Neural progenitor cell (in vitro differentiated cells): ENCODE measurements around the gene SMARCA4. TPM values are rescaled to one million over a fixed set of nuclear protein-coding genes. Genes with fewer than 3 reads are reported as not detected.

Source experiments
- DNase-seq: peaks from one replicate; pipeline ENCODE4 v3.0.0-alpha.2; 2016; ENCODE audit warnings: low spot score
- H2AFZ ChIP-seq: fragments of 200-600 bp; sonication (generic); replicated peaks from 2 replicates; pipeline ENCODE4 v1.6.1; 2016; ENCODE audit warnings: antibody characterized with exemption
- H3F3A ChIP-seq: fragments of 200-600 bp; sonication (generic); 2 replicates; pipeline ENCODE4 v1.6.1; 2016; ENCODE audit warnings: antibody characterized with exemption, low read depth
- H3K27ac ChIP-seq: fragments of 200-600 bp; sonication (generic); 2 replicates; pipeline ENCODE4 v1.5.1; 2016; ENCODE audit warnings: mild to moderate bottlenecking
- H3K27me3 ChIP-seq: fragments of 200-600 bp; sonication (generic); 2 replicates; pipeline ENCODE4 v1.6.1; 2016; ENCODE audit warnings: mild to moderate bottlenecking, moderate library complexity
- H3K36me3 ChIP-seq: fragments of 200-600 bp; sonication (generic); 2 replicates; pipeline ENCODE4 v1.5.1; 2016
- H3K4me1 ChIP-seq: fragments of 200-600 bp; sonication (generic); 2 replicates; pipeline ENCODE4 v1.6.1; 2016; ENCODE audit warnings: mixed run types
- H3K4me2 ChIP-seq: fragments of 200-600 bp; sonication (generic); 2 replicates; pipeline ENCODE4 v1.6.1; 2016
- H3K4me3 ChIP-seq: fragments of 200-600 bp; sonication (generic); 2 replicates; pipeline ENCODE4 v1.5.1; 2016
- H3K79me2 ChIP-seq: fragments of 200-600 bp; sonication (generic); 2 replicates; pipeline ENCODE4 v1.6.1; 2016; ENCODE audit warnings: low read depth
- H3K9ac ChIP-seq: fragments of 200-600 bp; sonication (generic); 2 replicates; pipeline ENCODE4 v1.6.1; 2016
- H3K9me3 ChIP-seq: fragments of 200-600 bp; sonication (generic); 2 replicates; pipeline ENCODE4 v1.5.1; 2016; ENCODE audit warnings: low read depth
- H4K20me1 ChIP-seq: fragments of 200-600 bp; sonication (generic); 2 replicates; pipeline ENCODE4 v1.6.1; 2016; ENCODE audit warnings: low read depth
- H3K27ac Mint-ChIP-seq: 3 replicates; pipeline ENCODE4 v1.8.0; 2021; ENCODE audit warnings: mixed read lengths
- H3K27me3 Mint-ChIP-seq: 2 replicates; pipeline ENCODE4 v1.8.0; 2022; ENCODE audit warnings: low read depth, mild to moderate bottlenecking, inconsistent platforms, moderate library complexity, mixed read lengths; ENCODE audit not compliant: insufficient read depth
- H3K36me3 Mint-ChIP-seq: 3 replicates; pipeline ENCODE4 v1.8.0; 2021; ENCODE audit warnings: mixed read lengths
- H3K4me1 Mint-ChIP-seq: 3 replicates; pipeline ENCODE4 v1.8.0; 2021; ENCODE audit warnings: mixed read lengths
- H3K4me3 Mint-ChIP-seq: 3 replicates; pipeline ENCODE4 v1.8.0; 2021; ENCODE audit warnings: mild to moderate bottlenecking, moderate library complexity, mixed read lengths
- H3K9me3 Mint-ChIP-seq: 3 replicates; pipeline ENCODE4 v1.8.0; 2020; ENCODE audit warnings: mixed read lengths
- CTCF ChIP-seq: fragments of 200-600 bp; sonication (generic); IDR thresholded peaks from 2 replicates; pipeline ENCODE4 v1.5.1; 2017; ENCODE audit warnings: antibody characterized with exemption, mild to moderate bottlenecking
- EZH2 ChIP-seq: fragments of 200-600 bp; sonication (generic); IDR thresholded peaks from 2 replicates; pipeline ENCODE4 v1.6.1; 2017; ENCODE audit warnings: antibody characterized with exemption, mild to moderate bottlenecking, moderate library complexity
- EZH2phosphoT487 ChIP-seq: fragments of 200-600 bp; sonication (generic); IDR thresholded peaks from 2 replicates; pipeline ENCODE4 v1.6.1; 2017; ENCODE audit warnings: antibody characterized with exemption
- total RNA-seq: library from RNA; depleted of rRNA; stranded (reverse); fragments of >200 nt; gene quantifications from 2 replicates; pipeline ENCODE4 v1.2.3, GENCODE V29; 2015; ENCODE audit warnings: low replicate concordance

Gene SMARCA4
- total RNA-seq, 1 donor from 2014 or later, result 169 TPM

- no peak for DNase-seq
- H3F3A ChIP-seq, result no peaks in the 10 kb centered on the region
- H3K9me3 ChIP-seq, result no peaks in the 10 kb centered on the region
- H3K4me2 ChIP-seq, result no peak overlapping the region
- peaks cover 7% of the 10 kb centered on the region for H4K20me1 ChIP-seq
- H3K27me3 ChIP-seq, result no peaks in the 10 kb centered on the region
- H2AFZ ChIP-seq, result no peak overlapping the region
- H3K36me3 ChIP-seq, result no peaks in the 10 kb centered on the region
- no peaks in the 10 kb centered on the region for H3K4me1 ChIP-seq
- peaks cover 41% of the 10 kb centered on the region for H3K36me3 Mint-ChIP-seq
- no peaks in the 10 kb centered on the region for H3K4me1 Mint-ChIP-seq
- H3K9ac ChIP-seq, result no peak overlapping the region
- TF ChIP-seq CTCF (no peak), EZH2 (no peak)
- H3K27ac ChIP-seq, result no peak overlapping the region
- H3K4me3 Mint-ChIP-seq, result no peak overlapping the region
- H3K27me3 Mint-ChIP-seq, result peaks cover 10% of the 10 kb centered on the region
- H3K9me3 Mint-ChIP-seq, result no peaks in the 10 kb centered on the region
- H3K27ac Mint-ChIP-seq, result no peak overlapping the region
- no peak overlapping the region for H3K4me3 ChIP-seq
- H3K79me2 ChIP-seq, result no peaks in the 10 kb centered on the region
These were observed 60.9 kb downstream of the SMARCA4 start for GRCh38 chr19:11021760-11022144.

GRCh38 chr19:11023016-11023415 lies 62.2 kb downstream of the SMARCA4 start:
- Histone ChIP-seq H3K4me3 (no peak overlapping the region), H3F3A (no peaks in the 10 kb centered on the region), H3K36me3 (no peaks in the 10 kb centered on the region), H2AFZ (no peak overlapping the region), H3K9ac (no peak overlapping the region), H3K79me2 (no peaks in the 10 kb centered on the region), H3K4me2 (no peak overlapping the region), H4K20me1 (peaks cover 14% of the 10 kb centered on the region), H3K4me1 (no peaks in the 10 kb centered on the region), H3K27ac (no peak overlapping the region), H3K27me3 (no peaks in the 10 kb centered on the region), H3K9me3 (no peaks in the 10 kb centered on the region)
- DNase-seq, result no peak
- Mint-ChIP-seq H3K4me1 (no peaks in the 10 kb centered on the region), H3K4me3 (no peak overlapping the region), H3K27ac (no peak overlapping the region), H3K9me3 (no peaks in the 10 kb centered on the region), H3K27me3 (peaks cover 14% of the 10 kb centered on the region), H3K36me3 (peaks cover 39% of the 10 kb centered on the region)
- no peak for TF ChIP-seq EZH2
- no peak for TF ChIP-seq EZH2phosphoT487
- no peak for TF ChIP-seq CTCF

GRCh38 chr19:11023710-11024109 lies 62.9 kb downstream of the SMARCA4 start:
- peaks cover 14% of the 10 kb centered on the region for H4K20me1 ChIP-seq
- no peak overlapping the region for H3K9ac ChIP-seq
- Mint-ChIP-seq H3K4me1 (no peaks in the 10 kb centered on the region), H3K27me3 (peaks cover 13% of the 10 kb centered on the region), H3K4me3 (no peak overlapping the region), H3K27ac (no peak overlapping the region), H3K36me3 (peaks cover 33% of the 10 kb centered on the region), H3K9me3 (no peaks in the 10 kb centered on the region)
- H3F3A ChIP-seq, result no peaks in the 10 kb centered on the region
- no peaks in the 10 kb centered on the region for H3K79me2 ChIP-seq
- DNase-seq, result no peak
- no peaks in the 10 kb centered on the region for H3K4me1 ChIP-seq
- no peak for TF ChIP-seq EZH2phosphoT487
- no peak for TF ChIP-seq CTCF
- no peak for TF ChIP-seq EZH2
- H3K27me3 ChIP-seq, result no peaks in the 10 kb centered on the region
- no peaks in the 10 kb centered on the region for H3K9me3 ChIP-seq
- no peak overlapping the region for H3K27ac ChIP-seq
- H2AFZ ChIP-seq, result no peak overlapping the region
- H3K36me3 ChIP-seq, result no peaks in the 10 kb centered on the region
- H3K4me3 ChIP-seq, result no peak overlapping the region
- no peak overlapping the region for H3K4me2 ChIP-seq

- Mint-ChIP-seq H3K4me3 (no peak overlapping the region), H3K36me3 (peaks cover 31% of the 10 kb centered on the region), H3K9me3 (no peaks in the 10 kb centered on the region), H3K27ac (no peak overlapping the region), H3K4me1 (no peaks in the 10 kb centered on the region), H3K27me3 (peaks cover 12% of the 10 kb centered on the region)
- Histone ChIP-seq H3K4me2 (no peak overlapping the region), H4K20me1 (peaks cover 14% of the 10 kb centered on the region), H3F3A (no peaks in the 10 kb centered on the region), H3K9me3 (no peaks in the 10 kb centered on the region), H2AFZ (no peak overlapping the region), H3K27ac (no peak overlapping the region), H3K79me2 (no peaks in the 10 kb centered on the region), H3K27me3 (no peaks in the 10 kb centered on the region), H3K4me3 (no peak overlapping the region), H3K9ac (no peak overlapping the region), H3K36me3 (no peaks in the 10 kb centered on the region), H3K4me1 (no peaks in the 10 kb centered on the region)
- no peak for TF ChIP-seq EZH2phosphoT487
- no peak for TF ChIP-seq CTCF
- TF ChIP-seq EZH2, result no peak
- DNase-seq, result no peak
These were observed 63.4 kb downstream of the SMARCA4 start for GRCh38 chr19:11024259-11024658.
